K562 (cell line): ENCODE measurements around the gene FUBP3. TPM values are rescaled to one million over a fixed set of nuclear protein-coding genes. Genes with fewer than 3 reads are reported as not detected.
A peak's percentile ranks its signal among the peaks of the same experiment; 100 is the strongest.

Experiments used
- HDAC8 ChIP-seq: fragments of 450-650 bp; IDR thresholded peaks from 2 replicates; pipeline ENCODE4 v1.6.1; 2016; ENCODE audit warnings: mild to moderate bottlenecking, missing genetic modification characterization, moderate library complexity, missing compliant biosample characterization
- HEY1 ChIP-seq: fragments of 250-450 bp; sonication (Bioruptor Pico); IDR thresholded peaks from 2 replicates; pipeline ENCODE4 v1.5.0; 2020; ENCODE audit warnings: mild to moderate bottlenecking, moderate library complexity, borderline replicate concordance
- RAD51 ChIP-seq: fragments of 450-650 bp; IDR thresholded peaks from 2 replicates; pipeline ENCODE4 v1.7.1; 2016; ENCODE audit warnings: low read depth, mild to moderate bottlenecking, borderline replicate concordance
- RBM25 ChIP-seq: fragments of 200-400 bp; formaldehyde crosslinking; IDR thresholded peaks from 2 replicates; pipeline ENCODE4 v1.6.1; 2018; ENCODE audit warnings: low read length, low read depth, moderate library complexity; ENCODE audit not compliant: severe bottlenecking
- RERE ChIP-seq: sonication (generic); formaldehyde crosslinking; IDR thresholded peaks from 2 replicates; pipeline ENCODE4 v1.8.0; 2023; ENCODE audit warnings: missing genetic modification reagents, mild to moderate bottlenecking, borderline replicate concordance
- ZNF561 ChIP-seq: fragments of 450-650 bp; formaldehyde crosslinking; conservative IDR thresholded peaks from 2 replicates; pipeline ENCODE4 v1.4.0; 2020; ENCODE audit warnings: mild to moderate bottlenecking, moderate library complexity
- polyA plus RNA-seq, 8 experiments: library from polyadenylated mRNA; depleted of rRNA in 4 of 8; stranded (reverse) in 5 of 8; unstranded in 3 of 8; fragments of >200 nt; fragmentation: Nextera tagmentation in 2 of 8; fragmentation: Illumina TruSeq in 1 of 8; extraction: Ambion mirVana in 2 of 8; extraction: Trizol in 1 of 8; gene quantifications; 2 replicates each; pipeline versions ENCODE4 v1.2.1 to v1.2.3, GENCODE V29; 2011 to 2014; ENCODE audit warnings: inconsistent platforms in 1 of 8, missing spikeins in 1 of 8
- total RNA-seq, 7 experiments: library from RNA; depleted of rRNA in 6 of 7; stranded (reverse); fragments of >200 nt in 6 of 7; fragmentation: Illumina TruSeq in 2 of 7; extraction: Trizol in 2 of 7; gene quantifications; 2 replicates each; pipeline versions ENCODE4 v1.2.1 to v1.2.3, GENCODE V29; 2011 to 2021; ENCODE audit warnings: low replicate concordance in 1 of 7
- TF ChIP-seq, protein P1 (sequence below): sonication (generic); formaldehyde crosslinking; IDR thresholded peaks from 2 replicates; pipeline ENCODE4 v1.8.1; 2023; ENCODE audit warnings: mild to moderate bottlenecking, missing genetic modification reagents
- TF ChIP-seq, protein P2 (sequence below), 2 experiments: fragments of 450-650 bp; IDR thresholded peaks; 2 replicates each; pipeline ENCODE4 v1.6.1; 2018; ENCODE audit warnings: mild to moderate bottlenecking in 2 of 2, low read depth in 1 of 2; ENCODE audit not compliant: partially characterized antibody in 2 of 2

The FUBP3 gene
- total and polyA plus RNA-seq, 9 of the 15 experiments (the other 6 are each of a cell fraction or from before 2014, with no cell fraction given): 3.0 to 64.0 (median 48.1) TPM

DNA sequence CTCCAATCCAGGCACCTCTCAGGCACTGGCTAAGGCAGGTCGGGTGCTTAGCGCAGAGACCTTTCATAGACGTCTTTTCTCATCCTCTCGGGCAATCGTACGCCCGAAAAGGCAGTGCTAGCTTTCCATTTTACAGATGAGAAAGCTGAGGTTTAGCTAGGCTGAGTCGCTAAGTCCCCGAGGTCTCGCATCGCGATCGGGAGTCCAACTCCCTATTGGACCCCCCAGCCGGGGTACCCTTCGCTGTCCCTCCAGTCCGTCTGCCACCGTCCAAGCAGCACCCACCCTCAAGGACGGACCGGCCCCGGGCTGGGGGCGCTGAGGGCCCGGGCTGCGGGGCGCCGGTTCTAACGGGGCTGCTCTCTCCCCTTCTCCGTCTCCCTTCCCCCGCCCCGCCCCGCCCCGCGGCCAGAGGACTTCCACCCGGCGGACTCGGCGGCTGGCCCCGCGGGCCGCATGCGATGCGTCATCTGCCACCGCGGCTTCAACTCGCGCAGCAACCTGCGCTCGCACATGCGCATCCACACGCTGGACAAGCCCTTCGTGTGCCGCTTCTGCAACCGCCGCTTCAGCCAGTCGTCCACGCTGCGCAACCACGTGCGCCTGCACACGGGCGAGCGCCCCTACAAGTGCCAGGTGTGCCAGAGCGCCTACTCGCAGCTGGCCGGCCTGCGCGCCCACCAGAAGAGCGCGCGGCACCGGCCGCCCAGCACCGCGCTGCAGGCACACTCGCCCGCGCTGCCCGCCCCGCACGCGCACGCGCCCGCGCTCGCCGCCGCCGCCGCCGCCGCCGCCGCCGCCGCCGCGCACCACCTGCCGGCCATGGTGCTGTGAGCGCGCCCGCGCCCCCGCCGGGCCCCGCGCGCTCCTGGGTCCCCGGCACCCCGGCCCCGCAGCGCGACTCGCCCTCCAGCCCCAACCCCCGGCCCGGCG lies 101.7 kb downstream of the FUBP3 start (continued):
- TF ChIP-seq ZNF561 (no peak), HDAC8 (tag) (no peak), RERE (CRISPR knock-in tag) (no peak), HEY1 (CRISPR knock-in tag) (no peak), RBM25 (peak; percentile 5), RAD51 (no peak)
- TF ChIP-seq, protein P1, sequence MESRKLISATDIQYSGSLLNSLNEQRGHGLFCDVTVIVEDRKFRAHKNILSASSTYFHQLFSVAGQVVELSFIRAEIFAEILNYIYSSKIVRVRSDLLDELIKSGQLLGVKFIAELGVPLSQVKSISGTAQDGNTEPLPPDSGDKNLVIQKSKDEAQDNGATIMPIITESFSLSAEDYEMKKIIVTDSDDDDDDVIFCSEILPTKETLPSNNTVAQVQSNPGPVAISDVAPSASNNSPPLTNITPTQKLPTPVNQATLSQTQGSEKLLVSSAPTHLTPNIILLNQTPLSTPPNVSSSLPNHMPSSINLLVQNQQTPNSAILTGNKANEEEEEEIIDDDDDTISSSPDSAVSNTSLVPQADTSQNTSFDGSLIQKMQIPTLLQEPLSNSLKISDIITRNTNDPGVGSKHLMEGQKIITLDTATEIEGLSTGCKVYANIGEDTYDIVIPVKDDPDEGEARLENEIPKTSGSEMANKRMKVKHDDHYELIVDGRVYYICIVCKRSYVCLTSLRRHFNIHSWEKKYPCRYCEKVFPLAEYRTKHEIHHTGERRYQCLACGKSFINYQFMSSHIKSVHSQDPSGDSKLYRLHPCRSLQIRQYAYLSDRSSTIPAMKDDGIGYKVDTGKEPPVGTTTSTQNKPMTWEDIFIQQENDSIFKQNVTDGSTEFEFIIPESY (CRISPR knock-in tag): peak; percentile 84
- TF ChIP-seq, protein P2, sequence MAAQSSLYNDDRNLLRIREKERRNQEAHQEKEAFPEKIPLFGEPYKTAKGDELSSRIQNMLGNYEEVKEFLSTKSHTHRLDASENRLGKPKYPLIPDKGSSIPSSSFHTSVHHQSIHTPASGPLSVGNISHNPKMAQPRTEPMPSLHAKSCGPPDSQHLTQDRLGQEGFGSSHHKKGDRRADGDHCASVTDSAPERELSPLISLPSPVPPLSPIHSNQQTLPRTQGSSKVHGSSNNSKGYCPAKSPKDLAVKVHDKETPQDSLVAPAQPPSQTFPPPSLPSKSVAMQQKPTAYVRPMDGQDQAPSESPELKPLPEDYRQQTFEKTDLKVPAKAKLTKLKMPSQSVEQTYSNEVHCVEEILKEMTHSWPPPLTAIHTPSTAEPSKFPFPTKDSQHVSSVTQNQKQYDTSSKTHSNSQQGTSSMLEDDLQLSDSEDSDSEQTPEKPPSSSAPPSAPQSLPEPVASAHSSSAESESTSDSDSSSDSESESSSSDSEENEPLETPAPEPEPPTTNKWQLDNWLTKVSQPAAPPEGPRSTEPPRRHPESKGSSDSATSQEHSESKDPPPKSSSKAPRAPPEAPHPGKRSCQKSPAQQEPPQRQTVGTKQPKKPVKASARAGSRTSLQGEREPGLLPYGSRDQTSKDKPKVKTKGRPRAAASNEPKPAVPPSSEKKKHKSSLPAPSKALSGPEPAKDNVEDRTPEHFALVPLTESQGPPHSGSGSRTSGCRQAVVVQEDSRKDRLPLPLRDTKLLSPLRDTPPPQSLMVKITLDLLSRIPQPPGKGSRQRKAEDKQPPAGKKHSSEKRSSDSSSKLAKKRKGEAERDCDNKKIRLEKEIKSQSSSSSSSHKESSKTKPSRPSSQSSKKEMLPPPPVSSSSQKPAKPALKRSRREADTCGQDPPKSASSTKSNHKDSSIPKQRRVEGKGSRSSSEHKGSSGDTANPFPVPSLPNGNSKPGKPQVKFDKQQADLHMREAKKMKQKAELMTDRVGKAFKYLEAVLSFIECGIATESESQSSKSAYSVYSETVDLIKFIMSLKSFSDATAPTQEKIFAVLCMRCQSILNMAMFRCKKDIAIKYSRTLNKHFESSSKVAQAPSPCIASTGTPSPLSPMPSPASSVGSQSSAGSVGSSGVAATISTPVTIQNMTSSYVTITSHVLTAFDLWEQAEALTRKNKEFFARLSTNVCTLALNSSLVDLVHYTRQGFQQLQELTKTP (IDR thresholded peaks at IDR 0.05; ENCODE audit: low read depth in 1 of 2, partially characterized antibody in 2 of 2): no peak
